Hematopoietic multipotent progenitor cell treated with erythropoietin and hydrocortisone succinate and interleukin-3 and kit ligand, for 15 days (in vitro differentiated cells): ENCODE data around the gene MEOX1.
"Not testable (repeated sequence)": the region's sequence is repeated elsewhere in the genome, so short reads cannot be mapped to it uniquely, and the experiment has no call there.

Source experiments
- DNase-seq: peaks from one replicate; pipeline ENCODE4 v3.0.0-alpha.2; 2015; ENCODE audit warnings: low spot score

The MEOX1 gene

GRCh38 chr17:43616852-43617251 lies 44.9 kb downstream of the MEOX1 start:
- DNase-seq: no peak

GRCh38 chr17:43616421-43616820 lies 45.3 kb downstream of the MEOX1 start:
- no peak for DNase-seq

GRCh38 chr17:43616029-43616351 lies 45.7 kb downstream of the MEOX1 start:
- DNase-seq: no peak

- DNase-seq: no peak
These were observed 46.2 kb downstream of the MEOX1 start for GRCh38 chr17:43615330-43616028.

- DNase-seq: no peak
These were observed 47.2 kb downstream of the MEOX1 start for GRCh38 chr17:43614561-43614960.

- no peak for DNase-seq
These were observed 47.8 kb downstream of the MEOX1 start for GRCh38 chr17:43613917-43614316.

GRCh38 chr17:43612515-43612914 lies 49.2 kb downstream of the MEOX1 start:
- no peak for DNase-seq

GRCh38 chr17:43611230-43611969 lies 50.3 kb downstream of the MEOX1 start:
- DNase-seq: no peak

GRCh38 chr17:43609613-43610385 lies 51.9 kb downstream of the MEOX1 start:
- DNase-seq: no peak

- no peak for DNase-seq
These were observed 53.4 kb downstream of the MEOX1 start for GRCh38 chr17:43608313-43608712.

GRCh38 chr17:43604549-43604948 lies 57.2 kb downstream of the MEOX1 start:
- no peak for DNase-seq

GRCh38 chr17:43603321-43603720 lies 58.4 kb downstream of the MEOX1 start:
- no peak for DNase-seq

- not testable (repeated sequence) for DNase-seq
These were observed 59.2 kb downstream of the MEOX1 start for GRCh38 chr17:43602556-43602955.

GRCh38 chr17:43601280-43602039 lies 60.3 kb downstream of the MEOX1 start:
- no peak for DNase-seq

- no peak for DNase-seq
These were observed 61.9 kb downstream of the MEOX1 start for GRCh38 chr17:43599835-43600234.

- DNase-seq: no peak
These were observed 62.7 kb downstream of the MEOX1 start for GRCh38 chr17:43599046-43599395.

- no peak for DNase-seq
These were observed 63.2 kb downstream of the MEOX1 start for GRCh38 chr17:43598357-43599045.

- no peak for DNase-seq
These were observed 63.9 kb downstream of the MEOX1 start for GRCh38 chr17:43597624-43598356.

GRCh38 chr17:43595466-43595865 lies 66.3 kb downstream of the MEOX1 start:
- no peak for DNase-seq

GRCh38 chr17:43591779-43592562 lies 69.8 kb downstream of the MEOX1 start:
- no peak for DNase-seq
